Measurements from ENCODE around the gene GSE1.

The GSE1 gene

GRCh38 chr16:85645021-85645589 lies 32.0 kb downstream of the GSE1 start:
- no peak for DNase-seq (ENCODE audit: low read depth, low spot score)

GRCh38 chr16:85646358-85646907 lies 33.3 kb downstream of the GSE1 start:
- no peak for DNase-seq (ENCODE audit: low read depth, low spot score)

GRCh38 chr16:85646976-85647375 lies 33.9 kb downstream of the GSE1 start:
- no peak for DNase-seq (ENCODE audit: low read depth, low spot score)

- DNase-seq (ENCODE audit: low read depth, low spot score): no peak
Measured at GRCh38 chr16:85648070-85648714, 35.1 kb downstream of the GSE1 start.

GRCh38 chr16:85648805-85649204 lies 35.7 kb downstream of the GSE1 start:
- no peak for DNase-seq (ENCODE audit: low read depth, low spot score)

- no peak for DNase-seq (ENCODE audit: low read depth, low spot score)
Measured at GRCh38 chr16:85649411-85650134, 36.5 kb downstream of the GSE1 start.

GRCh38 chr16:85650135-85650843 lies 37.2 kb downstream of the GSE1 start:
- DNase-seq (ENCODE audit: low read depth, low spot score): no peak

- DNase-seq (ENCODE audit: low read depth, low spot score): no peak
Measured at GRCh38 chr16:85650844-85651628, 37.9 kb downstream of the GSE1 start.

- DNase-seq (ENCODE audit: low read depth, low spot score): no peak
Measured at GRCh38 chr16:85651629-85652430, 38.7 kb downstream of the GSE1 start.

GRCh38 chr16:85652431-85653221 lies 39.5 kb downstream of the GSE1 start:
- DNase-seq (ENCODE audit: low read depth, low spot score): no peak

GRCh38 chr16:85653290-85653891 lies 40.3 kb downstream of the GSE1 start:
- no peak for DNase-seq (ENCODE audit: low read depth, low spot score)

GRCh38 chr16:85654251-85655095 lies 41.4 kb downstream of the GSE1 start:
- no peak for DNase-seq (ENCODE audit: low read depth, low spot score)

- DNase-seq (ENCODE audit: low read depth, low spot score): no peak
Measured at GRCh38 chr16:85655216-85656129, 42.4 kb downstream of the GSE1 start.

GRCh38 chr16:85656351-85657266 lies 43.5 kb downstream of the GSE1 start:
- DNase-seq (ENCODE audit: low read depth, low spot score): no peak

- DNase-seq (ENCODE audit: low read depth, low spot score): no peak
Measured at GRCh38 chr16:85657267-85657650, 44.1 kb downstream of the GSE1 start.

GRCh38 chr16:85657996-85658395 lies 44.9 kb downstream of the GSE1 start:
- no peak for DNase-seq (ENCODE audit: low read depth, low spot score)

Data from activated naive CD8-positive, alpha-beta T cell treated with anti-CD3 and anti-CD28 coated beads, Interleukin-2, amount 50 U/mL, for 16 hours (primary cell).